OCI-LY7 (cell line): ENCODE measurements around the gene C6orf132. TPM values are rescaled to one million over a fixed set of nuclear protein-coding genes. Genes with fewer than 3 reads are reported as not detected.

ENCODE experiments used
- BruUV-seq: library from RNA; stranded (reverse); fragments of 400-500 nt; replicated peaks from 2 replicates; lab custom pipeline; 2021; lab: Mats Ljungman, UMichigan
- CTCF ChIA-PET: fragments of 300-600 bp; sonication (Branson Sonifier 250); formaldehyde crosslinking; loops from one replicate; lab custom pipeline; 2022; ENCODE audit warnings: antibody characterized with exemption; ENCODE audit not compliant: unreplicated experiment; lab: Charles Lee
- POLR2A ChIA-PET: fragments of 300-600 bp; sonication (Branson Sonifier 250); formaldehyde crosslinking; loops from one replicate; lab custom pipeline; 2022; ENCODE audit warnings: antibody characterized with exemption; lab: Charles Lee
- DNase-seq: peaks from one replicate; pipeline ENCODE4 v3.0.0-alpha.2; 2015; ENCODE audit warnings: low spot score
- H2AFZ ChIP-seq: fragments of 200-600 bp; sonication (generic), shearing (Covaris generic); 2 replicates; pipeline ENCODE4 v1.6.1; 2014; ENCODE audit warnings: mild to moderate bottlenecking, antibody characterized with exemption, low read length, moderate library complexity
- H3K27ac ChIP-seq: fragments of 200-600 bp; sonication (generic); 2 replicates; pipeline ENCODE4 v1.5.1; 2014; ENCODE audit warnings: mixed run types, low read depth, mild to moderate bottlenecking, moderate library complexity, low read length, inconsistent platforms; ENCODE audit not compliant: poor library complexity, severe bottlenecking
- H3K36me3 ChIP-seq: fragments of 200-600 bp; sonication (generic); 2 replicates; pipeline ENCODE4 v1.6.1; 2014; ENCODE audit warnings: mild to moderate bottlenecking, antibody characterized with exemption, low read length, moderate library complexity, mixed read lengths; ENCODE audit not compliant: insufficient read depth
- H3K4me1 ChIP-seq: fragments of 200-600 bp; sonication (generic); 2 replicates; pipeline ENCODE4 v1.5.1; 2014; ENCODE audit warnings: mild to moderate bottlenecking, low read length; ENCODE audit not compliant: insufficient read depth, poor library complexity, severe bottlenecking
- H3K4me2 ChIP-seq: fragments of 200-600 bp; sonication (generic); 2 replicates; pipeline ENCODE4 v1.6.1; 2014; ENCODE audit warnings: mild to moderate bottlenecking, low read length
- H3K4me3 ChIP-seq: fragments of 200-600 bp; sonication (generic); 2 replicates; pipeline ENCODE4 v1.5.1; 2014; ENCODE audit warnings: mild to moderate bottlenecking, low read depth, low read length; ENCODE audit not compliant: poor library complexity, severe bottlenecking
- H3K79me2 ChIP-seq: fragments of 200-600 bp; sonication (generic); 2 replicates; pipeline ENCODE4 v1.6.1; 2016; ENCODE audit warnings: low read depth, mild to moderate bottlenecking, low read length, moderate library complexity, mixed read lengths; ENCODE audit not compliant: insufficient read depth
- H3K9me2 ChIP-seq: fragments of 200-600 bp; sonication (generic); 2 replicates; pipeline ENCODE4 v1.6.1; 2016; ENCODE audit warnings: mild to moderate bottlenecking, low read length, mixed read lengths; ENCODE audit not compliant: insufficient read depth
- H3K9me3 ChIP-seq: fragments of 200-600 bp; sonication (generic); 2 replicates; pipeline ENCODE4 v1.6.1; 2014; ENCODE audit warnings: mild to moderate bottlenecking, mixed run types, low read length, mixed read lengths
- H4K20me1 ChIP-seq: fragments of 200-600 bp; sonication (generic); 2 replicates; pipeline ENCODE4 v1.6.1; 2014; ENCODE audit warnings: mild to moderate bottlenecking, antibody characterized with exemption, low read length, moderate library complexity, mixed read lengths; ENCODE audit not compliant: insufficient read depth
- CTCF ChIP-seq: fragments of 200-600 bp; sonication (generic); conservative IDR thresholded peaks from 2 replicates; pipeline ENCODE4 v1.5.1; 2014; ENCODE audit warnings: mild to moderate bottlenecking, antibody characterized with exemption, low read length, moderate library complexity, mixed read lengths
- EZH2phosphoT487 ChIP-seq: fragments of 200-600 bp; sonication (generic); IDR thresholded peaks from 2 replicates; pipeline ENCODE4 v1.6.1; 2018; ENCODE audit warnings: low read depth, borderline replicate concordance, mild to moderate bottlenecking, mixed run types, antibody characterized with exemption, low read length, moderate library complexity, mixed read lengths
- intact Hi-C: fragments of 100-400 bp; cut with micrococcal nuclease; formaldehyde crosslinking; loops from one replicate; pipeline ENCODE4 v1.10.0; 2022; ENCODE audit not compliant: unreplicated experiment
- total RNA-seq, 2 experiments: library from RNA; depleted of rRNA in 1 of 2; stranded (reverse); fragments of >200 nt in 1 of 2; shearing (Covaris generic) in 1 of 2; gene quantifications; 2 replicates each; pipeline ENCODE4 v1.2.3, GENCODE V29; 2014 to 2022

The C6orf132 gene
- total RNA-seq, 2 experiments from 2014 or later: 0.03 TPM; not detected in 1

- no peaks in the 10 kb centered on the region for H4K20me1 ChIP-seq
- TF ChIP-seq EZH2phosphoT487 (no peak), CTCF (no peak)
- no peaks in the 10 kb centered on the region for H3K4me1 ChIP-seq
- H3K36me3 ChIP-seq: peaks cover 37% of the 10 kb centered on the region
- no peak overlapping the region for H3K27ac ChIP-seq
- ChIA-PET POLR2A (interaction anchor here (0.8 to 1.5 kb wide), 2 partner anchors 12 to 452 kb away, joined by 4 to 5 read pairs; no protein-coding TSS in a partner anchor), CTCF (no interaction called here)
- H3K4me3 ChIP-seq: no peak overlapping the region
- no peak overlapping the region for H3K4me2 ChIP-seq
- H3K9me2 ChIP-seq: no peaks in the 10 kb centered on the region
- no peaks in the 10 kb centered on the region for H3K79me2 ChIP-seq
- DNase-seq: no peak
- no peaks in the 10 kb centered on the region for H3K9me3 ChIP-seq
- BruUV-seq: no TSS peak
- no peak overlapping the region for H2AFZ ChIP-seq
- intact Hi-C loops: no loop called here
These were observed 62.4 kb downstream of the C6orf132 start for GRCh38 chr6:42079941-42080464.

- Histone ChIP-seq H3K27ac (no peak overlapping the region), H3K4me2 (no peak overlapping the region), H3K9me3 (no peaks in the 10 kb centered on the region), H4K20me1 (no peaks in the 10 kb centered on the region), H2AFZ (no peak overlapping the region), H3K36me3 (peaks cover 45% of the 10 kb centered on the region), H3K9me2 (no peaks in the 10 kb centered on the region), H3K4me1 (no peaks in the 10 kb centered on the region), H3K4me3 (no peak overlapping the region), H3K79me2 (no peaks in the 10 kb centered on the region)
- POLR2A ChIA-PET: interaction anchor here (1.5 kb wide), 1 partner anchor 11 kb away, joined by 5 read pairs; no protein-coding TSS in a partner anchor
- TSS peak; percentile 37 for BruUV-seq
- intact Hi-C loops: no loop called here
- no peak for TF ChIP-seq EZH2phosphoT487
- CTCF ChIA-PET: no interaction called here
- DNase-seq: no peak
These were observed 64.0 kb downstream of the C6orf132 start for GRCh38 chr6:42078386-42078785.

- Histone ChIP-seq H3K4me2 (no peak overlapping the region), H2AFZ (no peak overlapping the region), H3K79me2 (no peaks in the 10 kb centered on the region), H3K4me3 (no peak overlapping the region), H4K20me1 (no peaks in the 10 kb centered on the region), H3K4me1 (no peaks in the 10 kb centered on the region), H3K36me3 (peaks cover 67% of the 10 kb centered on the region), H3K9me3 (no peaks in the 10 kb centered on the region), H3K27ac (no peak overlapping the region), H3K9me2 (no peaks in the 10 kb centered on the region)
- intact Hi-C loops: loop anchor here (1.0 kb wide), 1 partner anchor 91 kb away; no protein-coding TSS in a partner anchor
- peak; percentile 57 for DNase-seq
- no TSS peak for BruUV-seq
- ChIA-PET CTCF (no interaction called here), POLR2A (interaction anchor here (0.6 kb wide), 1 partner anchor 15 kb away, joined by 3 read pairs; no protein-coding TSS in a partner anchor)
- TF ChIP-seq EZH2phosphoT487 (no peak), CTCF (peak; percentile 89)
These were observed 67.1 kb downstream of the C6orf132 start for GRCh38 chr6:42075159-42075838.
